ENCODE data around the gene ZNF410.

Gene ZNF410

DNA sequence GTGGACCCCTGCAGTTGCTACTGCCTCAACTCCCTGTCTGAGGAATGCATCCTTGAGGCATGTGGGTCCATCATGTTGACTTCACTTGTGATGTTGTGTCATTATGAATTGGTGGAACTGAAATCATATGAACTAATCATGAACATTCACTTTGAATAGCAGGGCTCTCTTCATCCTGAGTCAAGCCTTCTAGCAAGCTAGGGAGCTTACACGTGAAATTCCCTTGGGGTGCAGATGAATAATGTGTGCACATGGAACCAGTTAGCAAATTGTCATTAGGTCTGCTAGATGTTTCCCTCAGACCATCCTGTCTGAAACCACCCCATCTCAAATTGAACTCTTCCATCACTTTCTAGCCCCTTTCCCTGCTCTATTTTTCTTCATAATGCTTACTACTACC, 67.1 kb downstream of the ZNF410 start:
- no peak for DNase-seq (ENCODE audit: low read depth)

DNA sequence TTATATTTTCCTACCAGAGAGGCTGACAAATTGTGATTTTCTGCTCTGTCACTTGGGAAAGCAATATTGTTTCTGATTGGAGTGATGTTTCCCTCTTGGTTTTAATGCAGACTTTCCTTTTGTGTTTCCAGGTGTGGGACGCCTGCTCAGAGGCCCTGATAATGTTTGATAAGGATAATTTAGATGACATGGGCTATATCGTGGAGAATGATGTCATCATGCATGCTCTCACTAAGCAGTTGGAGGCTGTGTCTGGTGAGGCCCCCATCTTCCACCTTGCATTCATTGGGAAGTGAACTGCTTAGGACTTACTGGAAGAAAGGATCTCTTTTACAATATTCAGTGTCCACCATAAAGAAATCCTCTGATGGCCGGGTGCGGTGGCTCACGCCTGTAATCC, 69.0 kb downstream of the ZNF410 start:
- no peak for DNase-seq (ENCODE audit: low read depth)

DNA sequence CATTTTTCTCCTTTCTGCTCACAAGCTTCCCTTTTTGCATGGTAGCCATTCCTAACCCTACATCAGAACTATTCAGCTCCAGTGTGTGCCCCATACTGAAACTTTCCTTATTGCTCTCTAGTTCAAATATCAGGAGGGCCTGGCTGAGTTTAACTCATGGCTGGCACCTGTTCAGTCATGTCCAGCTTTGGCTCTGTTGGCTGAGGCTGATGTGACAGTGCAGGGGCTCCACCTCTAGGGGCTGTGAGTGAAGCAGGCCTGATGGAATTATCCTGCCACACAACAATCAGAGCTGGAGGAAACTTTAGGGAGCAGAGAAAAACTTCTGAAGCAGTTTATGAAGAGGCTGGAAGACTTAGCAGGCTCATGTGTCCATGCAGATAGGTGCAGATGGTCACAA, 71.9 kb downstream of the ZNF410 start:
- no peak for DNase-seq (ENCODE audit: low read depth)

DNA sequence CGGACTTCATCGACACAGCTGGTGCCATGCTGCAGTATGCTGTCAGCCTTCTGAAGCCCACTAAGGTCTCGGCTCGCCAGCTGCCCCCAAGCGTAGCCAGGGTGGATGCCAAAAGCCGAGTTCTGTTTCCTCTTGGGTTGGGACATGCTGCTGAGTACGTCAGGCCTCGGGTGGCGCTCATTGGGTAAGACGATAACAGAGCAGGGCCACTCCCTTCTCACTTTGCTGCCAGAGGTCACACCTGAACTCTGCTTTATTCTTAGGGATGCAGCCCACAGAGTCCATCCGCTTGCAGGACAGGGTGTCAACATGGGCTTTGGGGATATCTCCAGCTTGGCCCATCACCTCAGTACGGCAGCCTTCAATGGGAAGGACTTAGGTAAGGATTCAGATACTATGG, 74.5 kb downstream of the ZNF410 start:
- DNase-seq (ENCODE audit: low read depth), result no peak

DNA sequence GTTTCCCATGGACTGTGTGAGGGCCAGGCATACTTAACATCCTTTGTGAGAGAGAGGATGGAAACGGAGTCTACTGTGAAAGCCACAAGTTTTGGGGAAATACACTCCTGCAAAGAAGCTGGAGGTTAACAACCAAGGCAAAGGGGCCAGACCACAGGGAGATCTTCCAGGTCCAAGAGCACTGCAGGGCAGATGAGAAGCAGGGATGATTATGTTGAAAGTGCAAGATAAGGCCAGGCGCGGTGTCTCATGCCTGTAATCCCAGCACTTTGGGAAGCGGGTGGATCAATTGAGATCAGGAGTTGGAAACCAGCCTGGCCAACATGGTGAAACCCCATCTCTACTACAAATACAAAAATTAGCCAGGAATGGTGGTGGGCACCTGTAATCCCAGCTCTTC, 78.6 kb downstream of the ZNF410 start:
- DNase-seq (ENCODE audit: low read depth), result no peak

DNA sequence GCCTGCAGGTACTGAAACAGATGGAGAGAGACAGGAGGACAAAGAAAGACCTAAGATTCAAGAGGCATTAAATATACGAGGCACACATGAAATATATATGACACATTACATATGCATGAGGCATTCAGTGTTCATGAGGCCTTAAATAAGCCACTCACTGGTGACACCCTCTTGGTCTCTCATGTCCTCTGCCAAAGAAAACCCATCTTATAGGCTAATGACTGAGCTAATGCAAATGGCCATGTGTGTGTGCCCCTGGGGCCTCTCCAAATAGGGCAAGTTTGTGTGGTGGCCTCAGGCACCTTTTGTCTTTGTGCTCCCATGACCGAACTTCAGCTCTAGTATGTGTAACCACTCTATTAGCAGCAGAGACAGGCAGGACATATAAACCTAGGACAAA, 82.2 kb downstream of the ZNF410 start:
- no peak for DNase-seq (ENCODE audit: low read depth)

DNA sequence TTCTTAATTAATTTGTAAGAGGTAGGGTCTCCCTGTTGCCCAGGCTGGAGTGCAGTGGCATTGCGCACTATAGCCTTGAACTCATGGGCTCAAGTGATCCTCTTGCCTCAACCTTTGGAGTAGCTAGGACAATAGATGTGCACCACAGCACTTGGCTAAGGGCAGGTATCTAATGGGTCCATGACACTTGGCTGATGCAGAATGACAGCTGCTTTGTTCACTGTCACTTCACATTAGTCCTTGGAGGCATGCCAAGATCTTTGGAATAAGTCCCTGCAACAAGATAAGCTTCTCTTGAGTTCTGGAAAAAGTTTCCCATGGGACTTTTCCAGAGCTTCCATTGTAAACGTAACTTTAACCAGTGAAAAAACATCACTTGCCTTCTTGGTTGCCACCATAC, 86.8 kb downstream of the ZNF410 start:
- DNase-seq (ENCODE audit: low read depth), result no peak

DNA sequence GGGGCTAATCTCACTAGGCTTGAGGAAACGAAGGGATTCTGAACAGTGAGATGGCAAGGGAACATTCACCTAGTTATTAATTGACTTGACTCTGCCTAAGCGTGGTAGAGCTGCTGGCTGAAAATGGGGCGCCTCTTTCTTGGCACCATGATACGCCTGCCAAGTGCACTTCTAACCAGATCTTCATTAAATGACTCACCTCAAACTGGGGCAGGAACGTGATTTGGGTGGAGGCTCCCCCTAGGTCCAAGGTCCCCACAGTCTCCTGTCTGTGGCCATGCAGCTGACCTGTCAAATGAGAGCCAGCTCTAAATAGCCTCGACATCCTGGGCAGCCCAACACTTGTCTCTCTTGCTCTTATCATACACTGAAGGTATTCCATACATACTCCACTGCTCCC, 89.5 kb downstream of the ZNF410 start:
- no peak for DNase-seq (ENCODE audit: low read depth)

DNA sequence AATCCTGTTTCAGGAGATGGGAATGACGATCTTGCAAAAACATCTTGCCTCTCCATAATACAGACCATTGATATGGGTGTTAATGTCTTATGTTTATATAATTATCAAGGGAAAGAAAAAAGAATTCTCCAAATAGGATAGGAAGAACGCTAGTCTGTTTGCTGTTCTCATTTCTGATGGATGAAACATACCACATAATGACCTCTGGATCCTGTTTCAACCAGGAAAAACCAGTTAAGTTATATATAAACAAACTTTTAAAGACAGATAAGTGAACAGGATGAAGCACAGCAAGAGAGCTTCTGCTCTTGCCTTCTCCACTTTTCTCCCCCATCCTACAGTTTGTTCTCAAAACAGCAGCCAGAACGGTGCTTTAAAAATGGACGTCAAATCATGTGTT, 91.2 kb downstream of the ZNF410 start:
- DNase-seq (ENCODE audit: low read depth), result no peak
